Measurements from ENCODE around the gene LYPLAL1.

The LYPLAL1 gene

DNA sequence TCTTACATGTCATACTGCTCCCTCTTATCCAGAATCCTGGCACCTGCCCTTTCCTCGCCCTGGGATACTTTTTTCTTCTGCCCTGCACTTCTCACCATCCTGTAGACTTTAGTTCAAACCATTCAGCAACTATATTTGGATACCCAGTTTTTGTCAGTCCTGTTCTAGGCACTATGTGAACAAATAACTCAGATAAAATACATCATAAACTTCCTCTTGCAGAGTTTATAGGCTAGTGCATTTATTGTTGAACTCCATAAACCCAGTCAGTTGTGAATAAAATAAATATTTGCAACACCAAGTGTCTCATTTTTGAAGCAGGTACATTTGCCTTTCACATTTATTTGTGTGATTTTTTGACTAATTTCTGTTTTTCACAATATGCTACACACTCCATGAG lies 4.3 kb downstream of the LYPLAL1 start:
- no peak for DNase-seq
- Histone ChIP-seq H3K4me1 (no peaks in the 10 kb centered on the region), H3K4me3 (ENCODE audit: low read depth, low read length) (no peak overlapping the region), H3K27me3 (no peaks in the 10 kb centered on the region), H3K36me3 (no peaks in the 10 kb centered on the region; the same call in 1 of the 2 replicates), H3K9me3 (no peaks in the 10 kb centered on the region)
- TF ChIP-seq, protein P1, sequence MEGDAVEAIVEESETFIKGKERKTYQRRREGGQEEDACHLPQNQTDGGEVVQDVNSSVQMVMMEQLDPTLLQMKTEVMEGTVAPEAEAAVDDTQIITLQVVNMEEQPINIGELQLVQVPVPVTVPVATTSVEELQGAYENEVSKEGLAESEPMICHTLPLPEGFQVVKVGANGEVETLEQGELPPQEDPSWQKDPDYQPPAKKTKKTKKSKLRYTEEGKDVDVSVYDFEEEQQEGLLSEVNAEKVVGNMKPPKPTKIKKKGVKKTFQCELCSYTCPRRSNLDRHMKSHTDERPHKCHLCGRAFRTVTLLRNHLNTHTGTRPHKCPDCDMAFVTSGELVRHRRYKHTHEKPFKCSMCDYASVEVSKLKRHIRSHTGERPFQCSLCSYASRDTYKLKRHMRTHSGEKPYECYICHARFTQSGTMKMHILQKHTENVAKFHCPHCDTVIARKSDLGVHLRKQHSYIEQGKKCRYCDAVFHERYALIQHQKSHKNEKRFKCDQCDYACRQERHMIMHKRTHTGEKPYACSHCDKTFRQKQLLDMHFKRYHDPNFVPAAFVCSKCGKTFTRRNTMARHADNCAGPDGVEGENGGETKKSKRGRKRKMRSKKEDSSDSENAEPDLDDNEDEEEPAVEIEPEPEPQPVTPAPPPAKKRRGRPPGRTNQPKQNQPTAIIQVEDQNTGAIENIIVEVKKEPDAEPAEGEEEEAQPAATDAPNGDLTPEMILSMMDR (IDR thresholded peaks at IDR 0.05; ENCODE audit: low read depth, low read length), result no peak

DNA sequence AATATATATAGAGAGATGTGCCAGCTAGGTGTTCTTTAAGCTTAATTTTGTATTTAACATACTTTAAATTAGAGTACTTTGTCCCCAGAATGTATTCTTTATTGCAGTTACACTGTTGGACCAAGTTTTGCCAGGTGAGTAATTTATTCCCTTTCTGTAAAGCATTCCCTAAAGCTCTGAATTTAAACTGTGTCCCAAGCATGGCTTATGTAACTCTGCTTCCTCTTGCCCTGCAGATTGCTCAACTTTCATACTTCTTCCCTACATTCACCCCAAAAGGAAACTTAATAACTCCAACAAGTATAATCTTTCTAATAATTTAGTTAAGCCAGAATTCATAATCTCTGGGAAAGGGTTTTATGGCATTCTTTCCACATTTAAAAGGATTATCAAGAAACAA lies 5.6 kb downstream of the LYPLAL1 start:
- DNase-seq, result no peak
- Histone ChIP-seq H3K4me1 (no peaks in the 10 kb centered on the region), H3K36me3 (no peaks in the 10 kb centered on the region; the same call in 1 of the 2 replicates), H3K4me3 (ENCODE audit: low read depth, low read length) (no peak overlapping the region), H3K9me3 (no peaks in the 10 kb centered on the region), H3K27me3 (no peaks in the 10 kb centered on the region)
- TF ChIP-seq, protein P1 (IDR thresholded peaks at IDR 0.05; ENCODE audit: low read depth, low read length), result no peak

DNA sequence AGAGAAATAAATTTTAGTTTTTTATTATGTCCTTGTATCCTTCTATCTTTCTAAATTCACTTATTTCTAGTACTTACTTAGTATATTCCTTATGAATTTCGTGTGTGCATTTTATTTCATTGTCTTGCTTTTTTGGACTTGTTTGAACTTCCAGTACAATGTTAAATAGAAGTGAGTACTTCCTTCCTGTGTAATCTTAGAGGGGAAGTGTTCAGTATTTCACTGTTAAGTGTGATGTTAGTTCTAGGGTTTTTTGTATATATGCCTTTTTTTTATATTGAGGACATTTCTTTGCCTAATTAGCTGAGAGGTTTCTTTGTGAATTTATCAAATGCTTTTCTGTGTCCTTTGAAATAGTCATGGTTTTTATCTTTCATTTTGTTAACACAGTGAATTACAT lies 10.7 kb downstream of the LYPLAL1 start:
- no peak for DNase-seq
- Histone ChIP-seq H3K9me3 (no peaks in the 10 kb centered on the region), H3K4me1 (peaks cover 4% of the 10 kb centered on the region; the same call in 1 of the 2 replicates), H3K4me3 (ENCODE audit: low read depth, low read length) (no peak overlapping the region), H3K27me3 (no peaks in the 10 kb centered on the region), H3K36me3 (no peaks in the 10 kb centered on the region; the same call in 1 of the 2 replicates)
- TF ChIP-seq, protein P1 (IDR thresholded peaks at IDR 0.05; ENCODE audit: low read depth, low read length), result no peak

DNA sequence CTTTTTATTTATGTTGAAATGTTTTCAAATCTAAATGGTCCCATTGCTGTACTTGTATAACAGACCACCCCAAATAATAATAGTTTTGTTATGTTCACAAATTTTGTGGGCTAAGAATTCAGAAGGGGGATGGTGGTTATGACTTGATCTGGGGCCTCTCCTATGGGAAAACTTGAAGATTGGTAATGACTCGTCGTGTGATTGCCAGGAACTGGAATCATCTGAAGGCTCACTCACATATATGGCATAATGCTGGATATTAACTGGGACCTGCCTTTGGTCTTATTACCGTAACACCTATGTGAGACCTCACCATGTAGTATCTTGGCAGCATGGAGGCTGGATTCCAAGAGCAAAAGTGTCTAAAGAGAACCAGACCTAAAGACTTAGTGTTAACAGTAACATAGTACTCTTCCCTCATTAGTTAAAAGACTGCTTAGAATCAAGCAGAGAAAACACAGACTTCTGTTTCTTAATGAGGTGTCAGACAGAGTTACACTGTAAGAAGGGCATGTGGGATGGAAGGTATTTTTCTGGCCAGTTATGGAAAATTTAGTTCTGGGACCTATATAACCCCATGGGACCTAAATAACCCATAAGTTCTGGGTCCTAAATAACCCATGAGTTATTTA lies 11.9 kb downstream of the LYPLAL1 start:
- TF ChIP-seq, protein P1 (IDR thresholded peaks at IDR 0.05; ENCODE audit: low read depth, low read length), result no peak
- Histone ChIP-seq H3K4me1 (peaks cover 5% of the 10 kb centered on the region; the same call in 1 of the 2 replicates), H3K4me3 (ENCODE audit: low read depth, low read length) (no peak overlapping the region), H3K9me3 (no peaks in the 10 kb centered on the region), H3K36me3 (no peaks in the 10 kb centered on the region; the same call in 1 of the 2 replicates), H3K27me3 (no peaks in the 10 kb centered on the region)
- DNase-seq, result no peak

DNA sequence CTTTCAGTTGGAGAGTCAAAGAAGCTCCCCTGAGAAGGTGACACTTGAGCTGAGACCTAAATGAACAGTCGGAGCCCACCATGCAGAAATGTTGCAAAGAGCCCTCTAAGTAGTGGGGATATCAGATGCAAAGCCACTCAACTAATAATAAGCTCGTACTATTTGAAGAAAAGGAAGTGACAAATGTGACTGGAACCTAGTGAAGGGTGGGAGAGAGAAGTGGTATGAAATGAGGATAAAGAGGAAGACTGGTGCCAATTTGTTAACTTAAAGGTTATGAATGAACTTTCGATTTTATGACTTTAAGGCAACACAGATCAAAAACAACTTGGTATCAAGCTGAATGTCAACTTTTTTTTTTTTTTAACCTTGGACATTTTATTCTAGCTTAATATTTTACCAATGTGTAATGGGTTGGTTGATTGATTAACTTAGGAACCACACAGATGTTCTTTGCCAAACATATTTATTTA lies 14.7 kb downstream of the LYPLAL1 start:
- H3K27me3 ChIP-seq, result no peaks in the 10 kb centered on the region
- no peaks in the 10 kb centered on the region for H3K36me3 ChIP-seq
- no peaks in the 10 kb centered on the region for H3K9me3 ChIP-seq
- DNase-seq, result no peak
- TF ChIP-seq, protein P1 (IDR thresholded peaks at IDR 0.05; ENCODE audit: low read depth, low read length), result no peak
- no peak overlapping the region for H3K4me3 ChIP-seq (ENCODE audit: low read depth, low read length)
- H3K4me1 ChIP-seq, result peaks cover 5% of the 10 kb centered on the region; the same call in 1 of the 2 replicates
